WI38 (cell line): ENCODE measurements around the gene MVB12B.

Source experiments
- H3K4me3 ChIP-seq: 2 replicates; pipeline ENCODE4 v1.5.1; 2011; ENCODE audit warnings: low read depth, mild to moderate bottlenecking, control low read depth, low read length
- TF ChIP-seq, protein P1 (sequence below): IDR thresholded peaks from 2 replicates; pipeline ENCODE4 v1.5.1; 2012; ENCODE audit warnings: low read depth, mild to moderate bottlenecking, control low read depth, low read length

MVB12B gene

DNA sequence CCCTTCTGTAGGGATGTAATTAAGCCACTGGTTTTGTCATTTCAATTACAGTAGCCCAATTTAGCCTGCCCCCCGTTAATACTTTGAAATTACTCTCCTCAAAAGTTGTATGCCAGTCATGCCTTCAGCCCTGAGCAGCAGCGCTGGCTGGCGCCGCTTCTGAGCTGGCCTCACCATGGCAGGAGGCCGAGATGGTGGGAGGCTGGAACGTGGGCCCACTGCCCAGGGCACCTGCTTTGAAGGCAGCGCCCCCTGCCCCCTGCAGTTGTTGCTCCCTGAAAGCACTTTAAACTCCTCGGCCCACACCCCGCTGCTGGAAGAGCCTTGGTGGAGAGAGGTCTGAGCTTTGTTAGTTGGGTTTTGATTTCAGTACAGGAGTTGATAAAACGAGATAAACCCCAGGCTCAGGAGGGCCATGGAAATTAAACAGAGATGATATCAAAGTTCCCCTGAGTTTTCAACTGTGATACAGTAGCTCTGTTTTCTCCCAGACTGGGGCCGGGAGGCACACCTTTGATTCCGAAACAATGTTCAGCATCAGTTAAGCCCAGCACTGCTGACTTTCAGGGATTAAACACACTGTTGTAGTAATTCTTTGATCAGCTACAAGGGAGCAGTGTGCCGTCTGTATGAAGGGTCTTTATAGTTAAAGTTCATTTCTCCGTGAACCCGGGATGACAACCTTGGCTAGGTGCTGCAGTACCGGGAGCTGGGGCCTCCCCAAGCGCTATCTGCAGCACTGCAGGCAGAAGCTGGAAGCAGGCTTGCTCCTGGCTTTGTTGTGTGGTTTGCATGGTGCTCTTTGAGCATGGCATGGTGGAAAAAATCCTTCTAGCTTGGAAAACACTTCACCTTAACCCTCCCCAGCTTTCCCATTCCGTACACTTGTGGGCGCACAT lies 9.5 kb downstream of the MVB12B start:
- H3K4me3 ChIP-seq = no peak overlapping the region
- TF ChIP-seq, protein P1, sequence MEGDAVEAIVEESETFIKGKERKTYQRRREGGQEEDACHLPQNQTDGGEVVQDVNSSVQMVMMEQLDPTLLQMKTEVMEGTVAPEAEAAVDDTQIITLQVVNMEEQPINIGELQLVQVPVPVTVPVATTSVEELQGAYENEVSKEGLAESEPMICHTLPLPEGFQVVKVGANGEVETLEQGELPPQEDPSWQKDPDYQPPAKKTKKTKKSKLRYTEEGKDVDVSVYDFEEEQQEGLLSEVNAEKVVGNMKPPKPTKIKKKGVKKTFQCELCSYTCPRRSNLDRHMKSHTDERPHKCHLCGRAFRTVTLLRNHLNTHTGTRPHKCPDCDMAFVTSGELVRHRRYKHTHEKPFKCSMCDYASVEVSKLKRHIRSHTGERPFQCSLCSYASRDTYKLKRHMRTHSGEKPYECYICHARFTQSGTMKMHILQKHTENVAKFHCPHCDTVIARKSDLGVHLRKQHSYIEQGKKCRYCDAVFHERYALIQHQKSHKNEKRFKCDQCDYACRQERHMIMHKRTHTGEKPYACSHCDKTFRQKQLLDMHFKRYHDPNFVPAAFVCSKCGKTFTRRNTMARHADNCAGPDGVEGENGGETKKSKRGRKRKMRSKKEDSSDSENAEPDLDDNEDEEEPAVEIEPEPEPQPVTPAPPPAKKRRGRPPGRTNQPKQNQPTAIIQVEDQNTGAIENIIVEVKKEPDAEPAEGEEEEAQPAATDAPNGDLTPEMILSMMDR = no peak

DNA sequence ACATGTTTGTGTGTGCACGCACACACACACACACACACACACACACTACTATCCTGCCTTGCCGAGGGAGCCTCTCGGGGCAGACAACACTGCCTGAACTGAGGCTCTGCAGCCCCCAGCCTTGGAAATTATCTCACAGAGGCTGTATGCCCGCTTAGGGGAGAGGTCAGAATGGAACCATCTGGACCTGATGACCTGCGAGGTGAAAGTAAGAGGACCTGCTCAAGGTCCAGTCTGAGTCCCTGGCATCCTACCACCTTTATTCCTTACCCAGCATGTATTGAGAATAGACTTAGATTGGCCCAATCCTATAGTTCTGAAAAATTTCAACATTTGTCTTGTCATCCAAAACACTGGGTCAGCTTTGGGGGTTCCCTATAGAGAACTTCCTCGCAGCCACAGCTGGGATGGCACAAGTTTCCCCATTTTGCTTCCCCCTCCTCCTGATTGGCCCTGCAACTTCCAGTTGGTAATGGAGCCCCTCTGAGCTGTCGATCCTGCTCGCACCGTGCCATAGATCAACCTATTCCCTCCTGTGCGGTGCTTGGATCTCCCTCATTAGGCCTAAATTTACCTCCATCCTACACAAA lies 10.2 kb downstream of the MVB12B start:
- no peak overlapping the region for H3K4me3 ChIP-seq
- TF ChIP-seq, protein P1 = no peak

DNA sequence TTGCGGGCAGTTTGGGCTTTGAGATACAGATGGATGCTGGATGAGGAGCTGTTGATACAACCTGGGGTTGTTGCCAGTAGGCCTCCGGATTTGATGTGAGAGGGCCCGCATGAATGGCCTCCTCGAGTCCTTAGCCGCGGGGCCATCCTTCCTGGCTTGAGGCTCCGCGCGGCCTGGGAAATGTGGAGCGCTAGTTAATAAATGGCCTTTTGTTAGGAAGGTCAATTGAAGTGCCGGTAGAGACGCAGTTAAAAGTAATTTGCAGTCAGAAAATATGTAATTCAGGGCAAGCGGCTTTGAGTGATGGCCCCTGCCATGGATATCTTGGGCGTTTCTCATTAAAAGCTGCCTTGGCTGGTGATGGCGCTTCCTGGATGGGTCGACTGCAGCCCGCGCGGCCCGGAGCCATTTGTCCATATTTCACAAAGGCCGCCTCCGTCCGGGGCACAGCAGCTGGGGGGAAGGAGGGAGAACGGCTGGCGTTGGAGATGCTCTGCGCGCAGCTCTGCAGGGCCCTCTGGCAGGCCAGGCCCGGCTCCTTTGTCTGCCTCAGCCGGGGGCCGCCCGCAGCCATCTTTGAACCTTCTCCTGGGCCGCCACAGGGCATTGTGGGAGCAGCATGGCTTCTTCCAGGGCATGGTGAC lies 11.2 kb downstream of the MVB12B start:
- TF ChIP-seq, protein P1 = no peak
- no peak overlapping the region for H3K4me3 ChIP-seq

DNA sequence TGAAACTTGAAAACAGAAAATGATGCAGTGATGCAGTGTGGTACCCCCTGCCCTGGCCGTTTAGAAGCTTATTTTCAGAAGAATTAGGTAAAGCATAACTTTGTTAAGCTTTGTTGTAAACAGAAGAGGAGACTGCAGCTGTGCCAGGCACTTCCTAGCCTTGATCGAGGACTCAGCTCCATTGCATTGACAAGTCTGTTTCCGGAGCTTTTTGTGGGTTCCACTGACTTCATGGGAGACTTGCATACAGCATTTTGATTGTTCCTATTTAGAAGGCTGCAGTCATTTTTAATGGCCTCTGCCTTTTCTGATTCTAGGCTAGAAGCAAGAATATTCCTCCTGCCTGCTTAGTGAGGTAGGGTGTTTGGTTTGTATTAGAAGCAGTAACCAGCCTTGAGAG lies 12.3 kb downstream of the MVB12B start:
- TF ChIP-seq, protein P1 = no peak
- no peak overlapping the region for H3K4me3 ChIP-seq

DNA sequence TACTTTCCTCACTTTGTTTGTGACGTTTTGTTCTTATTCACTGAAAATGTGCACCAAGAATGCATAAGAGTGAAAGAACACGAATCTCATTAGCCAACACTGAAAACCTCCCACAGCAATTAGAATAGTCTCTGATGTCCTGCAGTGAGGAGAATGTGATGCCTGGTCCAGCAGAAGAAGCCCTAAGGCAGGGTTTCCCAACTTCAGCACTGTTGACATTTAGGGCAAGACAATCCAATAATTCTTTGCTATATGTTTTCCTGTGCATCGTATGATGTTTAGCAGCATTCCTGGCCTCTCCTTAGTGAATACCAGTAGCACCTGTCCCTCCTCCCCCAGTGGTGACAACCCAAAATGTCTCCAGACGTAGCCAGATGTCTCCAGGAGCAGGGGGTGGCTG lies 14.8 kb downstream of the MVB12B start:
- TF ChIP-seq, protein P1 = no peak
- no peak overlapping the region for H3K4me3 ChIP-seq

DNA sequence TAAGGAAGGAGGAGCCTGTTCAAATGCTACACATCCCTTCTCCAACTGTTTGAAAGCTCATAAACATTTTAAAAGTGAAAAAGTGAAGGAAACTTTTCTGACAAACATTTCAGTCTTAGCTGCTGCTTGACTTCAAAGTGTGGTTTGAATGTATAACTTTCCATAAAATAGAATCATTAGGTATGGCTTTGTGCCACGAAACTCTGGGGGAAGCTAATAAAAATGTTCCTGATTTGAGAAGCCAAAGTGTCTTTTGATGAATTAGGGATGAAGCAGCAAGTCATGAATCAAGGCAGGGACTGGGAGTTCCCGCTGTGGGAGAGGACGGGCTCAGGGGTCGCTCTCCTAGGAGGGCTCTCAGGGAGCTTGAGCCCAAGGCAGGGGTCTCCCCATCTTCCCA lies 15.3 kb downstream of the MVB12B start:
- no peak overlapping the region for H3K4me3 ChIP-seq
- TF ChIP-seq, protein P1 = no peak

DNA sequence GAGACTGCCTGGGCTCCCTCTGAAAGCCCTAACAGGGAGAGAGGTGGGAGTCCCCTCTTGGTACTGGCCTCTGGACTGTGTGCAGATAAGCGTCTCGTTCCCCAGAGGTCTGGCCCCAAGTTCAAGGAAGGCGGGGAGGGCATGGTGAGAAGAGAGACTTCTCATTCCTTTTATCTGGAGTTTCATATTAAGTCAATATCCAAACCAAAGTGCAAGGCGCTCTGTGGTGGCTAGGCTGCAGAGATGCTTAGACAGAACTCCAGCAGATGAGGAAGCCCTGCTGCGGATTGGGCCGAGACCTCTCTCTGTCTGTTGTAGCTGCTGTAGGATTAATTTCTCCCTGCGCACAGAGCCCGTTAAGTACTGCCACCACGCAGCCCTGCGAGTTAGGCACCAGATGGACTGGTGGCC lies 16.0 kb downstream of the MVB12B start:
- no peak overlapping the region for H3K4me3 ChIP-seq
- TF ChIP-seq, protein P1 = no peak
